HG03108 (cell line): ENCODE measurements around the gene ACMSD.
"Not testable (repeated sequence)": the region's sequence is repeated elsewhere in the genome, so short reads cannot be mapped to it uniquely, and the experiment has no call there.

Experiments used
- ATAC-seq: cut with Tn5 transposase; IDR thresholded peaks from one replicate; pipeline ENCODE4 v1.9.1; 2021; ENCODE audit warnings: moderate library complexity; ENCODE audit not compliant: unreplicated experiment

The ACMSD gene

GRCh38 chr2:134847582-134847981, 9.2 kb downstream of the ACMSD start:
- ATAC-seq, result not testable (repeated sequence)

- ATAC-seq, result no peak
Measured at GRCh38 chr2:134852518-134852917, 14.1 kb downstream of the ACMSD start.

- no peak for ATAC-seq
Measured at GRCh38 chr2:134855709-134856108, 17.3 kb downstream of the ACMSD start.

GRCh38 chr2:134858245-134858644, 19.8 kb downstream of the ACMSD start:
- no peak for ATAC-seq

- no peak for ATAC-seq
Measured at GRCh38 chr2:134861173-134861572, 22.8 kb downstream of the ACMSD start.

GRCh38 chr2:134862069-134862468, 23.7 kb downstream of the ACMSD start:
- ATAC-seq, result no peak

- ATAC-seq, result no peak
Measured at GRCh38 chr2:134862674-134863073, 24.3 kb downstream of the ACMSD start.

- no peak for ATAC-seq
Measured at GRCh38 chr2:134863446-134863845, 25.0 kb downstream of the ACMSD start.

- no peak for ATAC-seq
Measured at GRCh38 chr2:134865067-134865787, 26.8 kb downstream of the ACMSD start.

GRCh38 chr2:134866498-134867099, 28.2 kb downstream of the ACMSD start:
- no peak for ATAC-seq

GRCh38 chr2:134869946-134870736, 31.7 kb downstream of the ACMSD start:
- ATAC-seq, result no peak

GRCh38 chr2:134873152-134873551, 34.7 kb downstream of the ACMSD start:
- no peak for ATAC-seq

GRCh38 chr2:134875309-134875708, 36.9 kb downstream of the ACMSD start:
- ATAC-seq, result no peak

- no peak for ATAC-seq
Measured at GRCh38 chr2:134882773-134883172, 44.4 kb downstream of the ACMSD start.

- ATAC-seq, result no peak
Measured at GRCh38 chr2:134883552-134884293, 45.3 kb downstream of the ACMSD start.

- no peak for ATAC-seq
Measured at GRCh38 chr2:134884435-134884834, 46.0 kb downstream of the ACMSD start.

- ATAC-seq, result no peak
Measured at GRCh38 chr2:134892282-134893035, 54.0 kb downstream of the ACMSD start.

GRCh38 chr2:134897932-134898331, 59.5 kb downstream of the ACMSD start:
- no peak for ATAC-seq

- ATAC-seq, result no peak
Measured at GRCh38 chr2:134899204-134899603, 60.8 kb downstream of the ACMSD start.

GRCh38 chr2:134900151-134900550, 61.7 kb downstream of the ACMSD start:
- ATAC-seq, result no peak
